ENCODE data around the gene STIM2. TPM values are rescaled to one million over a fixed set of nuclear protein-coding genes. Genes with fewer than 3 reads are reported as not detected.

Gene STIM2
- total RNA-seq, 1 donor from 2014 or later = 43.9 TPM

- intact Hi-C loops (cut with DNase I) = no loop called here
- no peak for DNase-seq
- H3K4me1 ChIP-seq = peaks cover 38% of the 10 kb centered on the region
- H3K27ac ChIP-seq = no peak overlapping the region
- ATAC-seq = no peak
- no peak overlapping the region for H3K4me3 ChIP-seq
- H3K36me3 ChIP-seq = no peaks in the 10 kb centered on the region
- no peaks in the 10 kb centered on the region for H3K27me3 ChIP-seq (ENCODE audit: low read depth)
- no peak for TF ChIP-seq CTCF (IDR thresholded peaks at IDR 0.05)
- no peaks in the 10 kb centered on the region for H3K9me3 ChIP-seq
Measured at GRCh38 chr4:26942871-26943270, 82.2 kb downstream of the STIM2 start.

- H3K27ac ChIP-seq = no peak overlapping the region
- H3K4me3 ChIP-seq = no peak overlapping the region
- no peaks in the 10 kb centered on the region for H3K9me3 ChIP-seq
- peaks cover 35% of the 10 kb centered on the region for H3K4me1 ChIP-seq
- H3K27me3 ChIP-seq (ENCODE audit: low read depth) = no peaks in the 10 kb centered on the region
- TF ChIP-seq CTCF (IDR thresholded peaks at IDR 0.05) = no peak
- DNase-seq (no peak), ATAC-seq (no peak)
- intact Hi-C loops (cut with DNase I) = no loop called here
- no peaks in the 10 kb centered on the region for H3K36me3 ChIP-seq
Measured at GRCh38 chr4:26943391-26943790, 82.8 kb downstream of the STIM2 start.

GRCh38 chr4:26945794-26946193 is 85.2 kb downstream of the STIM2 start:
- TF ChIP-seq CTCF (IDR thresholded peaks at IDR 0.05) = no peak

GRCh38 chr4:26947318-26947717 is 86.7 kb downstream of the STIM2 start:
- Histone ChIP-seq H3K9me3 (peaks cover 5% of the 10 kb centered on the region), H3K4me1 (peaks cover 7% of the 10 kb centered on the region), H3K36me3 (no peaks in the 10 kb centered on the region), H3K27ac (no peak overlapping the region), H3K4me3 (no peak overlapping the region), H3K27me3 (ENCODE audit: low read depth) (no peaks in the 10 kb centered on the region)
- ATAC-seq (no peak), DNase-seq (no peak)
- intact Hi-C loops (cut with DNase I) = no loop called here
- TF ChIP-seq CTCF (IDR thresholded peaks at IDR 0.05) = no peak

More at GRCh38 chr4:26945794-26946193, 85.2 kb downstream of the STIM2 start:
- ATAC-seq (no peak), DNase-seq (no peak)
- Histone ChIP-seq H3K36me3 (no peaks in the 10 kb centered on the region), H3K9me3 (peaks cover 5% of the 10 kb centered on the region), H3K4me1 (peaks cover 12% of the 10 kb centered on the region), H3K27ac (no peak overlapping the region), H3K27me3 (ENCODE audit: low read depth) (no peaks in the 10 kb centered on the region), H3K4me3 (no peak overlapping the region)
- intact Hi-C loops (cut with DNase I) = no loop called here

- DNase-seq (no peak), ATAC-seq (no peak)
- no peaks in the 10 kb centered on the region for H3K4me1 ChIP-seq
- TF ChIP-seq CTCF (IDR thresholded peaks at IDR 0.05) = no peak
- no peaks in the 10 kb centered on the region for H3K27me3 ChIP-seq (ENCODE audit: low read depth)
- H3K4me3 ChIP-seq = no peak overlapping the region
- no peaks in the 10 kb centered on the region for H3K36me3 ChIP-seq
- peaks cover 5% of the 10 kb centered on the region for H3K9me3 ChIP-seq
- H3K27ac ChIP-seq = no peak overlapping the region
- intact Hi-C loops (cut with DNase I) = no loop called here
Measured at GRCh38 chr4:26950446-26950845, 89.8 kb downstream of the STIM2 start.

- no peak overlapping the region for H3K4me3 ChIP-seq
- H3K4me1 ChIP-seq = no peaks in the 10 kb centered on the region
- ATAC-seq = no peak
- no peaks in the 10 kb centered on the region for H3K36me3 ChIP-seq
- H3K9me3 ChIP-seq = peaks cover 5% of the 10 kb centered on the region
- intact Hi-C loops (cut with DNase I) = no loop called here
- no peak for DNase-seq
- TF ChIP-seq CTCF (IDR thresholded peaks at IDR 0.05) = no peak
- no peaks in the 10 kb centered on the region for H3K27me3 ChIP-seq (ENCODE audit: low read depth)
- no peak overlapping the region for H3K27ac ChIP-seq
Measured at GRCh38 chr4:26952891-26953290, 92.2 kb downstream of the STIM2 start.

Measured in lower lobe of right lung (tissue), 2 donors.